HepG2 (cell line): Measurements from ENCODE around the gene DUSP12. TPM values are rescaled to one million over a fixed set of nuclear protein-coding genes. Genes with fewer than 3 reads are reported as not detected.

Experiments used
- ARID2 ChIP-seq: sonication (generic); formaldehyde crosslinking; IDR thresholded peaks from 2 replicates; pipeline ENCODE4 v1.8.1; 2022; ENCODE audit warnings: mild to moderate bottlenecking, missing genetic modification reagents, borderline replicate concordance
- ESRRA ChIP-seq: sonication (generic); formaldehyde crosslinking; IDR thresholded peaks from 2 replicates; pipeline ENCODE4 v1.5.1; 2020; ENCODE audit warnings: mild to moderate bottlenecking, low read depth, missing genetic modification reagents
- HCFC1 ChIP-seq: fragments of 150-350 bp; IDR thresholded peaks from 2 replicates; pipeline ENCODE4 v1.6.1; 2014; ENCODE audit warnings: low read depth, low read length
- MEF2D ChIP-seq: sonication (generic); formaldehyde crosslinking; IDR thresholded peaks from 2 replicates; pipeline ENCODE4 v1.5.1; 2020; ENCODE audit warnings: mild to moderate bottlenecking, missing genetic modification reagents
- PHF20 ChIP-seq: sonication (generic); formaldehyde crosslinking; IDR thresholded peaks from 2 replicates; pipeline ENCODE4 v1.5.0; 2020; ENCODE audit warnings: mild to moderate bottlenecking, missing genetic modification reagents
- SMARCC2 ChIP-seq: fragments of 450-650 bp; IDR thresholded peaks from 2 replicates; pipeline ENCODE4 v1.6.1; 2017; ENCODE audit warnings: antibody characterized with exemption, mild to moderate bottlenecking
- SSRP1 ChIP-seq: IDR thresholded peaks from 2 replicates; pipeline ENCODE4 v1.6.1; 2016; ENCODE audit warnings: control low read depth
- U2AF2 ChIP-seq: fragments of 200-400 bp; formaldehyde crosslinking; IDR thresholded peaks from 2 replicates; pipeline ENCODE4 v1.6.1; 2017; ENCODE audit warnings: low read depth, mild to moderate bottlenecking, low read length
- ZKSCAN8 ChIP-seq: IDR thresholded peaks from 2 replicates; pipeline ENCODE4 v1.6.1; 2016; ENCODE audit warnings: borderline replicate concordance, missing genetic modification reagents, missing compliant biosample characterization
- ZNF12 ChIP-seq: sonication (generic); formaldehyde crosslinking; IDR thresholded peaks from 2 replicates; pipeline ENCODE4 v1.5.0; 2020; ENCODE audit warnings: missing genetic modification reagents
- ZNF235 ChIP-seq: sonication (generic); formaldehyde crosslinking; IDR thresholded peaks from 2 replicates; pipeline ENCODE4 v1.8.1; 2023; ENCODE audit warnings: mild to moderate bottlenecking, missing genetic modification reagents, borderline replicate concordance
- ZNF34 ChIP-seq: sonication (generic); formaldehyde crosslinking; IDR thresholded peaks from 2 replicates; pipeline ENCODE4 v1.4.0; 2020; ENCODE audit warnings: mild to moderate bottlenecking, missing genetic modification reagents, borderline replicate concordance
- ZNF383 ChIP-seq: sonication (generic); formaldehyde crosslinking; IDR thresholded peaks from 2 replicates; pipeline ENCODE4 v1.4.0; 2020; ENCODE audit warnings: missing genetic modification reagents, mild to moderate bottlenecking, borderline replicate concordance
- ZNF678 ChIP-seq: sonication (generic); formaldehyde crosslinking; IDR thresholded peaks from 2 replicates; pipeline ENCODE4 v1.4.0; 2020; ENCODE audit warnings: mild to moderate bottlenecking, missing genetic modification reagents
- polyA plus RNA-seq, 8 experiments: library from polyadenylated mRNA; depleted of rRNA in 3 of 8; stranded (reverse) in 7 of 8; unstranded in 1 of 8; fragments of >200 nt; fragmentation: Illumina TruSeq in 4 of 8; extraction: Trizol in 4 of 8; gene quantifications; 2 replicates each; pipeline versions ENCODE4 v1.2.1 to v1.2.3, GENCODE V29; 2011 to 2016; ENCODE audit warnings: low read depth in 4 of 8, missing spikeins in 1 of 8, mixed read lengths in 1 of 8; ENCODE audit not compliant: insufficient read depth in 1 of 8
- total RNA-seq, 5 experiments: library from RNA; depleted of rRNA; stranded (reverse); fragments of >200 nt; fragmentation: Illumina TruSeq; extraction: Trizol; gene quantifications; 2 replicates each; pipeline ENCODE4 v1.2.3, GENCODE V29; 2016; ENCODE audit warnings: low read depth in 1 of 5
- TF ChIP-seq, protein P1 (sequence below), 2 experiments: IDR thresholded peaks; 2 replicates each; pipeline ENCODE4 v1.6.1; 2011 to 2012; ENCODE audit warnings: low read length in 2 of 2, borderline replicate concordance in 1 of 2, low read depth in 1 of 2, mild to moderate bottlenecking in 1 of 2, moderate library complexity in 1 of 2
- TF ChIP-seq, protein P2 (sequence below): sonication (generic); formaldehyde crosslinking; IDR thresholded peaks from 2 replicates; pipeline ENCODE4 v1.5.1; 2020; ENCODE audit warnings: mild to moderate bottlenecking, moderate library complexity, missing genetic modification reagents
- TF ChIP-seq, protein P3 (sequence below): conservative IDR thresholded peaks from 2 replicates; pipeline ENCODE4 v1.6.1; 2018; ENCODE audit warnings: missing genetic modification reagents
- TF ChIP-seq, protein P4 (sequence below): sonication (generic); formaldehyde crosslinking; IDR thresholded peaks from 2 replicates; pipeline ENCODE4 v1.5.0; 2020; ENCODE audit warnings: mild to moderate bottlenecking, missing genetic modification reagents
- TF ChIP-seq, protein P5 (sequence below): IDR thresholded peaks from 2 replicates; pipeline ENCODE4 v1.6.1; 2018; ENCODE audit warnings: missing genetic modification reagents, mild to moderate bottlenecking, missing compliant biosample characterization

The DUSP12 gene
- total and polyA plus RNA-seq, 2 of the 13 experiments (the other 11 are each of a cell fraction or from before 2014, with no cell fraction given): 36.7 to 37.1 TPM

DNA sequence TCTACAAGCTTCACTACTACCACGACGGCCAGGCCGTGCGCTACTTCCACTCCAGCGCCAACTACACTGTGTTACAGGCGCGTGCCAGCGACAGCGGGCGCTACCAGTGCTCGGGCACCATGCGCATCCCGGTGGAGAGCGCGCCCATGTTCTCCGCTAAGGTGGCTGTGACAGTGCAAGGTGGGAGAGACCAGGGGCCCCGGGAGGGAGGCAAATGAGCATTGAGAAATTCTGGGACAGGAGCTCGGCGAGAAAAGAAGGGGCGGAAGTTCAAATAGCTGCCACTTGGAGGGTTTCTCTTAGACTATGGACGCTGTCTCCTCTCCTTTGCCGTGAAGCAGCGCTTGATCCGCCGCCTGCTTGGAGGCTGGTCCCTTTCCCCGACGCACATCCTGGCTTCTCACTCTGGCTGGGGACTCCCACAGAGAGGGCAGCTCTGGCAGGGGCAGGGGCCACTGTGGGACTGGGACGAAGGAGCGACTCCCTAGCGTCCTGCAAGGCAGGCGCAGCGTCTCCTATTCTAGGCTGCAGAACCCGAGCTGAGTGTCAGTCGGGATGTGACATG is 23.6 kb upstream of the DUSP12 start (continued):
- TF ChIP-seq, protein P1, sequence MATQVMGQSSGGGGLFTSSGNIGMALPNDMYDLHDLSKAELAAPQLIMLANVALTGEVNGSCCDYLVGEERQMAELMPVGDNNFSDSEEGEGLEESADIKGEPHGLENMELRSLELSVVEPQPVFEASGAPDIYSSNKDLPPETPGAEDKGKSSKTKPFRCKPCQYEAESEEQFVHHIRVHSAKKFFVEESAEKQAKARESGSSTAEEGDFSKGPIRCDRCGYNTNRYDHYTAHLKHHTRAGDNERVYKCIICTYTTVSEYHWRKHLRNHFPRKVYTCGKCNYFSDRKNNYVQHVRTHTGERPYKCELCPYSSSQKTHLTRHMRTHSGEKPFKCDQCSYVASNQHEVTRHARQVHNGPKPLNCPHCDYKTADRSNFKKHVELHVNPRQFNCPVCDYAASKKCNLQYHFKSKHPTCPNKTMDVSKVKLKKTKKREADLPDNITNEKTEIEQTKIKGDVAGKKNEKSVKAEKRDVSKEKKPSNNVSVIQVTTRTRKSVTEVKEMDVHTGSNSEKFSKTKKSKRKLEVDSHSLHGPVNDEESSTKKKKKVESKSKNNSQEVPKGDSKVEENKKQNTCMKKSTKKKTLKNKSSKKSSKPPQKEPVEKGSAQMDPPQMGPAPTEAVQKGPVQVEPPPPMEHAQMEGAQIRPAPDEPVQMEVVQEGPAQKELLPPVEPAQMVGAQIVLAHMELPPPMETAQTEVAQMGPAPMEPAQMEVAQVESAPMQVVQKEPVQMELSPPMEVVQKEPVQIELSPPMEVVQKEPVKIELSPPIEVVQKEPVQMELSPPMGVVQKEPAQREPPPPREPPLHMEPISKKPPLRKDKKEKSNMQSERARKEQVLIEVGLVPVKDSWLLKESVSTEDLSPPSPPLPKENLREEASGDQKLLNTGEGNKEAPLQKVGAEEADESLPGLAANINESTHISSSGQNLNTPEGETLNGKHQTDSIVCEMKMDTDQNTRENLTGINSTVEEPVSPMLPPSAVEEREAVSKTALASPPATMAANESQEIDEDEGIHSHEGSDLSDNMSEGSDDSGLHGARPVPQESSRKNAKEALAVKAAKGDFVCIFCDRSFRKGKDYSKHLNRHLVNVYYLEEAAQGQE (IDR thresholded peaks at IDR 0.05; ENCODE audit: borderline replicate concordance in 1 of 2, low read depth in 1 of 2, low read length in 2 of 2): no peak
- no peak for TF ChIP-seq ZKSCAN8 (CRISPR knock-in tag)
- no peak for TF ChIP-seq ESRRA (CRISPR knock-in tag)
- TF ChIP-seq PHF20: no peak
- TF ChIP-seq, protein P2, sequence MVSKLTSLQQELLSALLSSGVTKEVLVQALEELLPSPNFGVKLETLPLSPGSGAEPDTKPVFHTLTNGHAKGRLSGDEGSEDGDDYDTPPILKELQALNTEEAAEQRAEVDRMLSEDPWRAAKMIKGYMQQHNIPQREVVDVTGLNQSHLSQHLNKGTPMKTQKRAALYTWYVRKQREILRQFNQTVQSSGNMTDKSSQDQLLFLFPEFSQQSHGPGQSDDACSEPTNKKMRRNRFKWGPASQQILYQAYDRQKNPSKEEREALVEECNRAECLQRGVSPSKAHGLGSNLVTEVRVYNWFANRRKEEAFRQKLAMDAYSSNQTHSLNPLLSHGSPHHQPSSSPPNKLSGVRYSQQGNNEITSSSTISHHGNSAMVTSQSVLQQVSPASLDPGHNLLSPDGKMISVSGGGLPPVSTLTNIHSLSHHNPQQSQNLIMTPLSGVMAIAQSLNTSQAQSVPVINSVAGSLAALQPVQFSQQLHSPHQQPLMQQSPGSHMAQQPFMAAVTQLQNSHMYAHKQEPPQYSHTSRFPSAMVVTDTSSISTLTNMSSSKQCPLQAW (CRISPR knock-in tag): no peak
- TF ChIP-seq ZNF383 (CRISPR knock-in tag): no peak
- TF ChIP-seq ZNF12: no peak
- TF ChIP-seq SMARCC2: no peak
- no peak for TF ChIP-seq MEF2D (CRISPR knock-in tag)
- no peak for TF ChIP-seq HCFC1
- no peak for TF ChIP-seq ZNF235 (CRISPR knock-in tag)
- no peak for TF ChIP-seq U2AF2
- TF ChIP-seq, protein P3, sequence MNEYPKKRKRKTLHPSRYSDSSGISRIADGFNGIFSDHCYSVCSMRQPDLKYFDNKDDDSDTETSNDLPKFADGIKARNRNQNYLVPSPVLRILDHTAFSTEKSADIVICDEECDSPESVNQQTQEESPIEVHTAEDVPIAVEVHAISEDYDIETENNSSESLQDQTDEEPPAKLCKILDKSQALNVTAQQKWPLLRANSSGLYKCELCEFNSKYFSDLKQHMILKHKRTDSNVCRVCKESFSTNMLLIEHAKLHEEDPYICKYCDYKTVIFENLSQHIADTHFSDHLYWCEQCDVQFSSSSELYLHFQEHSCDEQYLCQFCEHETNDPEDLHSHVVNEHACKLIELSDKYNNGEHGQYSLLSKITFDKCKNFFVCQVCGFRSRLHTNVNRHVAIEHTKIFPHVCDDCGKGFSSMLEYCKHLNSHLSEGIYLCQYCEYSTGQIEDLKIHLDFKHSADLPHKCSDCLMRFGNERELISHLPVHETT (CRISPR knock-in tag): no peak
- TF ChIP-seq, protein P4, sequence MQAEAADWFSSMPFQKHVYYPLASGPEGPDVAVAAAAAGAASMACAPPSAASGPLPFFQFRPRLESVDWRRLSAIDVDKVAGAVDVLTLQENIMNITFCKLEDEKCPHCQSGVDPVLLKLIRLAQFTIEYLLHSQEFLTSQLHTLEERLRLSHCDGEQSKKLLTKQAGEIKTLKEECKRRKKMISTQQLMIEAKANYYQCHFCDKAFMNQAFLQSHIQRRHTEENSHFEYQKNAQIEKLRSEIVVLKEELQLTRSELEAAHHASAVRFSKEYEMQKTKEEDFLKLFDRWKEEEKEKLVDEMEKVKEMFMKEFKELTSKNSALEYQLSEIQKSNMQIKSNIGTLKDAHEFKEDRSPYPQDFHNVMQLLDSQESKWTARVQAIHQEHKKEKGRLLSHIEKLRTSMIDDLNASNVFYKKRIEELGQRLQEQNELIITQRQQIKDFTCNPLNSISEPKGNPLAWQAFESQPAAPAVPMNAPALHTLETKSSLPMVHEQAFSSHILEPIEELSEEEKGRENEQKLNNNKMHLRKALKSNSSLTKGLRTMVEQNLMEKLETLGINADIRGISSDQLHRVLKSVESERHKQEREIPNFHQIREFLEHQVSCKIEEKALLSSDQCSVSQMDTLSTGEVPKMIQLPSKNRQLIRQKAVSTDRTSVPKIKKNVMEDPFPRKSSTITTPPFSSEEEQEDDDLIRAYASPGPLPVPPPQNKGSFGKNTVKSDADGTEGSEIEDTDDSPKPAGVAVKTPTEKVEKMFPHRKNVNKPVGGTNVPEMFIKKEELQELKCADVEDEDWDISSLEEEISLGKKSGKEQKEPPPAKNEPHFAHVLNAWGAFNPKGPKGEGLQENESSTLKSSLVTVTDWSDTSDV (CRISPR knock-in tag): no peak
- no peak for TF ChIP-seq ZNF678 (CRISPR knock-in tag)
- TF ChIP-seq SSRP1 (CRISPR knock-in tag): no peak
- no peak for TF ChIP-seq ZNF34 (CRISPR knock-in tag)
- TF ChIP-seq ARID2 (CRISPR knock-in tag): no peak
- TF ChIP-seq, protein P5, sequence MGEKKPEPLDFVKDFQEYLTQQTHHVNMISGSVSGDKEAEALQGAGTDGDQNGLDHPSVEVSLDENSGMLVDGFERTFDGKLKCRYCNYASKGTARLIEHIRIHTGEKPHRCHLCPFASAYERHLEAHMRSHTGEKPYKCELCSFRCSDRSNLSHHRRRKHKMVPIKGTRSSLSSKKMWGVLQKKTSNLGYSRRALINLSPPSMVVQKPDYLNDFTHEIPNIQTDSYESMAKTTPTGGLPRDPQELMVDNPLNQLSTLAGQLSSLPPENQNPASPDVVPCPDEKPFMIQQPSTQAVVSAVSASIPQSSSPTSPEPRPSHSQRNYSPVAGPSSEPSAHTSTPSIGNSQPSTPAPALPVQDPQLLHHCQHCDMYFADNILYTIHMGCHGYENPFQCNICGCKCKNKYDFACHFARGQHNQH: 0 out of 2 replicates have a peak, but pooled peaks have one; percentile 9
